Measurements from ENCODE around the gene COCH.
A peak's percentile ranks its signal among the peaks of the same experiment; 100 is the strongest.

Gene COCH

GRCh38 chr14:30874120-30874998 lies at the start of gene COCH:
Gene COCH (plus strand): TSS chr14:30874559. CDS start chr14:30874939, 380 bp downstream.
- peak in 7 of 10 donors; percentile 9 to 85 (median 17) for DNase-seq
- intact Hi-C loops (cut with DNase I) = no loop called here

GRCh38 chr14:30826070-30826469 lies 48.3 kb upstream of the COCH start:
- intact Hi-C loops (cut with DNase I) = no loop called here
- no peak for DNase-seq

GRCh38 chr14:30829853-30830252 lies 44.5 kb upstream of the COCH start:
- intact Hi-C loops (cut with DNase I) = no loop called here
- no peak for DNase-seq

- no peak for DNase-seq
- intact Hi-C loops (cut with DNase I) = no loop called here
Observed at GRCh38 chr14:30834353-30834752, 40.0 kb upstream of the COCH start.

GRCh38 chr14:30838351-30838750 lies 36.0 kb upstream of the COCH start:
- intact Hi-C loops (cut with DNase I) = no loop called here
- no peak for DNase-seq

GRCh38 chr14:30840086-30840779 lies 34.1 kb upstream of the COCH start:
- no peak for DNase-seq
- intact Hi-C loops (cut with DNase I) = no loop called here

- intact Hi-C loops (cut with DNase I) = no loop called here
- no peak for DNase-seq
Observed at GRCh38 chr14:30842431-30842830, 31.9 kb upstream of the COCH start.

- intact Hi-C loops (cut with DNase I) = no loop called here
- no peak for DNase-seq
Observed at GRCh38 chr14:30848449-30849240, 25.7 kb upstream of the COCH start.

- intact Hi-C loops (cut with DNase I) = no loop called here
- no peak for DNase-seq
Observed at GRCh38 chr14:30849354-30849753, 25.0 kb upstream of the COCH start.

- DNase-seq = no peak
- intact Hi-C loops (cut with DNase I) = no loop called here
Observed at GRCh38 chr14:30849983-30850382, 24.4 kb upstream of the COCH start.

GRCh38 chr14:30853946-30854345 lies 20.4 kb upstream of the COCH start:
- DNase-seq = no peak
- intact Hi-C loops (cut with DNase I) = no loop called here

GRCh38 chr14:30854492-30854891 lies 19.9 kb upstream of the COCH start:
- intact Hi-C loops (cut with DNase I) = no loop called here
- no peak for DNase-seq

GRCh38 chr14:30855345-30856037 lies 18.9 kb upstream of the COCH start:
- intact Hi-C loops (cut with DNase I) = no loop called here
- no peak for DNase-seq

GRCh38 chr14:30861200-30861599 lies 13.2 kb upstream of the COCH start:
- intact Hi-C loops (cut with DNase I) = no loop called here
- no peak for DNase-seq

GRCh38 chr14:30864934-30865333 lies 9.4 kb upstream of the COCH start:
- intact Hi-C loops (cut with DNase I) = no loop called here
- DNase-seq = no peak

GRCh38 chr14:30868736-30869135 lies 5.6 kb upstream of the COCH start:
- DNase-seq = no peak
- intact Hi-C loops (cut with DNase I) = no loop called here

GRCh38 chr14:30869551-30870155 lies 4.7 kb upstream of the COCH start:
- no peak for DNase-seq
- intact Hi-C loops (cut with DNase I) = no loop called here

- intact Hi-C loops (cut with DNase I) = no loop called here
- no peak for DNase-seq
Observed at GRCh38 chr14:30872602-30873001, 1.8 kb upstream of the COCH start.

- no peak for DNase-seq
- intact Hi-C loops (cut with DNase I) = no loop called here
Observed at GRCh38 chr14:30873308-30874119, 845 bp upstream of the COCH start.

All from posterior cingulate gyrus (tissue), 11 donors.